Ovary (tissue), 3 donors: ENCODE data around the gene C10orf53.

Experiments used
- CTCF ChIP-seq, 3 donors: fragments of 450-650 bp in 2 of 3; fragments of 200-600 bp in 1 of 3; IDR thresholded peaks; one replicate each; pipeline versions ENCODE4 v1.5.1 to v1.8.0; 2016 to 2022; ENCODE audit warnings: antibody characterized with exemption in 3 of 3, mild to moderate bottlenecking in 1 of 3
- EP300 ChIP-seq: sonication (generic); formaldehyde crosslinking; IDR thresholded peaks from one replicate; pipeline ENCODE4 v1.6.1; 2017; ENCODE audit warnings: antibody characterized with exemption
- POLR2A ChIP-seq: fragments of 450-650 bp; IDR thresholded peaks from one replicate; pipeline ENCODE4 v1.6.1; 2017; ENCODE audit warnings: antibody characterized with exemption, mild to moderate bottlenecking, moderate library complexity
- donor health status: DM: no; HTN: no; CAD: no.

GRCh38 chr10:49734676-49735075 is 55.2 kb downstream of the C10orf53 start:
- TF ChIP-seq CTCF (IDR thresholded peaks at IDR 0.05) (no peak), POLR2A (no peak), EP300 (no peak)
